NB4 (cell line): ENCODE data around the gene RARG.

Source experiments
- CTCF ChIP-seq: IDR thresholded peaks from one replicate; pipeline ENCODE4 v1.5.1; 2012; ENCODE audit warnings: low read depth, low read length
- MAX ChIP-seq: IDR thresholded peaks from 2 replicates; pipeline ENCODE4 v1.6.1; 2011; ENCODE audit warnings: low read depth, low read length
- MYC ChIP-seq: IDR thresholded peaks from 2 replicates; pipeline ENCODE4 v1.6.1; 2011; ENCODE audit warnings: low read depth, low read length
- POLR2A ChIP-seq: IDR thresholded peaks from 2 replicates; pipeline ENCODE4 v1.6.1; 2011; ENCODE audit warnings: mild to moderate bottlenecking; ENCODE audit not compliant: insufficient read length; ENCODE audit errors: extremely low read depth

GRCh38 chr12:53201177-53201541, 30.9 kb downstream of the RARG start:
- no peak for TF ChIP-seq CTCF
- no peak for TF ChIP-seq POLR2A
- no peak for TF ChIP-seq MAX
- TF ChIP-seq MYC, result no peak
